GM18502 (cell line): ENCODE data around the gene SRGAP1.
A peak's percentile ranks its signal among the peaks of the same experiment; 100 is the strongest.

Experiments
- ATAC-seq: cut with Tn5 transposase; IDR thresholded peaks from one replicate; pipeline ENCODE4 v1.9.1; 2021; ENCODE audit warnings: mild to moderate bottlenecking; ENCODE audit not compliant: unreplicated experiment, poor library complexity

SRGAP1 gene

GRCh38 chr12:63844391-63845341 is at the start of gene SRGAP1:
TSS of gene SRGAP1 (plus strand) at chr12:63844700. CDS start at chr12:63844817, 117 bp downstream.
- ATAC-seq: no peak

- ATAC-seq: no peak
Observed at GRCh38 chr12:63795032-63795687, 49.3 kb upstream of the SRGAP1 start.

GRCh38 chr12:63795944-63796343 is 48.6 kb upstream of the SRGAP1 start:
- no peak for ATAC-seq

- no peak for ATAC-seq
Observed at GRCh38 chr12:63802012-63802608, 42.4 kb upstream of the SRGAP1 start.

- no peak for ATAC-seq
Observed at GRCh38 chr12:63804746-63805145, 39.8 kb upstream of the SRGAP1 start.

GRCh38 chr12:63805704-63806672 is 38.5 kb upstream of the SRGAP1 start:
- ATAC-seq: no peak

- no peak for ATAC-seq
Observed at GRCh38 chr12:63808631-63809030, 35.9 kb upstream of the SRGAP1 start.

- no peak for ATAC-seq
Observed at GRCh38 chr12:63809566-63809965, 34.9 kb upstream of the SRGAP1 start.

- no peak for ATAC-seq
Observed at GRCh38 chr12:63811334-63811733, 33.2 kb upstream of the SRGAP1 start.

GRCh38 chr12:63811755-63812154 is 32.7 kb upstream of the SRGAP1 start:
- ATAC-seq: no peak

GRCh38 chr12:63814146-63814772 is 30.2 kb upstream of the SRGAP1 start:
- ATAC-seq: peak; percentile 53

GRCh38 chr12:63815482-63815852 is 29.0 kb upstream of the SRGAP1 start:
- no peak for ATAC-seq

- ATAC-seq: no peak
Observed at GRCh38 chr12:63816031-63816430, 28.5 kb upstream of the SRGAP1 start.

GRCh38 chr12:63820427-63820826 is 24.1 kb upstream of the SRGAP1 start:
- no peak for ATAC-seq

- no peak for ATAC-seq
Observed at GRCh38 chr12:63821781-63822251, 22.7 kb upstream of the SRGAP1 start.

- ATAC-seq: no peak
Observed at GRCh38 chr12:63822352-63822751, 22.1 kb upstream of the SRGAP1 start.

GRCh38 chr12:63823040-63823439 is 21.5 kb upstream of the SRGAP1 start:
- ATAC-seq: no peak

GRCh38 chr12:63826006-63826585 is 18.4 kb upstream of the SRGAP1 start:
- peak; percentile 76 for ATAC-seq

GRCh38 chr12:63828867-63829266 is 15.6 kb upstream of the SRGAP1 start:
- ATAC-seq: no peak
